Activated CD8-positive, alpha-beta memory T cell treated with anti-CD3 and anti-CD28 coated beads for 36 hours (primary cell): ENCODE results near the gene AFP. TPM values are rescaled to one million over a fixed set of nuclear protein-coding genes. Genes with fewer than 3 reads are reported as not detected.
"Not testable (repeated sequence)": the region's sequence is repeated elsewhere in the genome, so short reads cannot be mapped to it uniquely, and the experiment has no call there.

Experiments used
- CTCF ChIA-PET: fragments of 350-600 bp; sonication (Branson Sonifier 250); formaldehyde crosslinking; loops from one replicate; lab custom pipeline; 2021; ENCODE audit warnings: antibody characterized with exemption; lab: Charles Lee
- POLR2A ChIA-PET: fragments of 350-600 bp; sonication (Branson Sonifier 250); formaldehyde crosslinking; loops from one replicate; lab custom pipeline; 2021; ENCODE audit warnings: antibody characterized with exemption; lab: Charles Lee
- total RNA-seq, 2 experiments: library from RNA; stranded (reverse); gene quantifications; one replicate each; pipeline ENCODE4 v1.2.3, GENCODE V29; 2021

AFP gene
- total RNA-seq, result not detected

DNA sequence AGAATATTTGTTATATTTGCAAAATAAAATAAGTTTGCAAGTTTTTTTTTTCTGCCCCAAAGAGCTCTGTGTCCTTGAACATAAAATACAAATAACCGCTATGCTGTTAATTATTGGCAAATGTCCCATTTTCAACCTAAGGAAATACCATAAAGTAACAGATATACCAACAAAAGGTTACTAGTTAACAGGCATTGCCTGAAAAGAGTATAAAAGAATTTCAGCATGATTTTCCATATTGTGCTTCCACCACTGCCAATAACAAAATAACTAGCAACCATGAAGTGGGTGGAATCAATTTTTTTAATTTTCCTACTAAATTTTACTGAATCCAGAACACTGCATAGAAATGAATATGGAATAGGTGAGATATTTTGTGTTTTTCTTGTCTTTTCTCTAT, at the start of gene AFP:
AFP (plus strand) TSS at position 238 of the 400 bp plus-strand sequence; CDS start at position 280, 42 bp downstream.
- CTCF ChIA-PET, result no interaction called here
- POLR2A ChIA-PET, result no interaction called here

DNA sequence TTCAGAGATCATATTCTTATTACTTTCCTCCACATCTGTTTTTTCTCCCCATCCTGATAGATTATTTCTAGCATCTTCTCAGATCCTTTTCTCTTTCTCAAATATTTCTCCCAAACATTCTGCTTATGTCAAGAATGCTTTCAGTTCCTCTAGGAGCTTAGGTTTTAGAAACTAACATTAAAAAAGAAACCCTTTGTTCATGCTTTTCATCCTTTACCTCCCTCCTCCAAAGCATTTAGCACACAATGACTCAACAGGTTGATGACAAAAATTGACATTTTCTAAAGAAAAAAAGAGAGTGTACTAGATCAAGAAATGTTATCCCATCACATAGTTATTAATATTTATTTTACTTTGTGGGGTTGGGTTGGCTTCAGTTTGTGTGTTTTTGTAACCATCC, 48.5 kb upstream of the AFP start:
- ChIA-PET POLR2A (no interaction called here), CTCF (no interaction called here)

DNA sequence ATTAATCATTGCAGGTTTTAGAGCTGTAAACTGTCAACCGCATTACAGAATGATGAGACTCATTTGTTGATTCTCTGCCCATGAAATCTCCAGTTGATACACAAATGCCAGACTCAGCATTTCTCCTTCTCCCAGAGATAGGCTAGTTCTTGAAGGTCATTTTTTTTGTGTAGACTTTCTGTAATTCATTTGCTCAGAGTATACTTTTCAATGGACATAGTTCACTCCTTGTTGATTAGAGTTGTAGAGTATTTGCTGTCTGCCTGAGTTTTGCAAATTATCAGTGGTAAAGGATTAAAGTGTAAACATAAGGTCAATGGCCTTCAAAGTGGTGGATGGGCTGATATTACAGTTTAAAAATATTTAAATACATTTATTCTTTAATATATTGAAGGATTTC, 47.1 kb upstream of the AFP start:
- CTCF ChIA-PET, result no interaction called here

DNA sequence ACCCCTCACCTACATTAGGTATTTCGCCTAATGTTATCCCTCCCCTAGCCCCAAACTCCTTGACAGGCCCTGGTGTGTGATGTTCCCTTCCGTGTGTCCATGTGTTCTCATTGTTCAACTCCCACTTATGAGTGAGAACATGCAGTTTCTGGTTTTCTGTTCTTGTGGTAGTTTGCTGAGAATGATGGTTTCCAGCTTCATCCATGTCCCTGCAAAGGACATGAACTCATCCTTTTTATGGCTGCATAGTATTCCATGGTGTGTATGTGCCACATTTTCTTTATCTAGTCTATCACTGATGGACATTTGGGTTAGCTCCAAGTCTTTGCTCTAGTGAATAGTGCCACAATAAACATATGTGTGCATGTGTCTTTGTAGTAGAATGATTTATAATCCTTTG, 46.4 kb upstream of the AFP start:
- CTCF ChIA-PET, result not testable (repeated sequence)
- POLR2A ChIA-PET, result interaction anchor here (0.5 kb wide), 1 partner anchor 12 kb away, joined by 6 read pairs; no protein-coding TSS in a partner anchor

More for the DNA sequence above, 47.1 kb upstream of the AFP start:
- POLR2A ChIA-PET, result no interaction called here

DNA sequence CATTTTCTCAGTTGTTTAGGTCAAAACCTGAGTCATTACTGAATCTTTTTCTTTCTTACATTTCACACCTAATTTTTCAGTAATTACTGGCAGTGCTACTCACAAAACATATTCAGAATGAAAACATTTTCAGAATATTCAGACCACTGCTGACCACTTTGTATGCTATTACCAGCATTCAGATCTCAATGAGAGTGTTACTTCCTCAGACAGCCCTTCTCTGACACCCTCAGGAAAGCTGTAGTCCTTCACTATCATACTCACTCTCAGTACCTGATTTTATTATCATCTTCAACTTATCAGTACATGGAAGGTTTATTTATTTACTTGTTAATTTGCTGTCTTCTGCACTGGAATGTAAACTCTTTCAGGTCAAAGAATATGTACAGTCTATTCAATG, 44.2 kb upstream of the AFP start:
- POLR2A ChIA-PET, result no interaction called here
- CTCF ChIA-PET, result no interaction called here

DNA sequence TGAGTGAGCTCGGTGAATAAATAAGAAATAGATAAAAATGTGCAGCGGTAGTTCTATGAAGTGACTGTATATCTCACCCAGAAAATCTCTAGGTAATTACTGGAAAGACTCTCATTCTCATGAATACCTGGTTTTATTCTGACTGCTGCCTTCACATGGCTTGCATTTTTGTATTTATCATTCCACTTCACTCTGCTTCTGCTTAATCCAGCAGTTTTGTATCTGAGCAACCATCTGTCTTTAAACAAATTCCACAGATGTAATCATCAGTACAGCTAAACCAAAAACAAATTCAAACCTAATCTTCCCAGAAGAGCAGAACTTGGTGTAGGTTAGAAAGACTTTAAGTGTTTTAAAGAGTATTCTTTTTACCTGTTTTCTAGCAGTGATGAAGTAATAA, 43.1 kb upstream of the AFP start:
- POLR2A ChIA-PET, result no interaction called here
- CTCF ChIA-PET, result no interaction called here

DNA sequence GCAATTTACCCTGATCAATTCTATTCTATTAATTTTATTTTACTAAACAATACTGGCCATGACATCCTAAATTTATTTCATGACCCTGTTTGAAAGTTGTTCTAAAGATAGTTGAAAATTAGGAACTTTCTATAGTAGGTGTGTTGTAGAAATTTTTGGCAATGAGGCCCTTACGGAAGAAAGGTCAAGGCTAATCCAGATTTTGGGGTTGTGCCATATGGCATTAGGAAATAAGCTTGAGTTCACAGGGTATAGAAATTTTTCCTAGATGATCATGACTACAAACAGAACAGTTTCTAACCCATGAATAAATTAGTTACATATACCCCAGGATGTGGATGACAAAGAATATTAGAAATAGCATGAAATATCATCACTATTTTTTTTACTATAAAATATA, 39.7 kb upstream of the AFP start:
- ChIA-PET CTCF (no interaction called here), POLR2A (no interaction called here)

DNA sequence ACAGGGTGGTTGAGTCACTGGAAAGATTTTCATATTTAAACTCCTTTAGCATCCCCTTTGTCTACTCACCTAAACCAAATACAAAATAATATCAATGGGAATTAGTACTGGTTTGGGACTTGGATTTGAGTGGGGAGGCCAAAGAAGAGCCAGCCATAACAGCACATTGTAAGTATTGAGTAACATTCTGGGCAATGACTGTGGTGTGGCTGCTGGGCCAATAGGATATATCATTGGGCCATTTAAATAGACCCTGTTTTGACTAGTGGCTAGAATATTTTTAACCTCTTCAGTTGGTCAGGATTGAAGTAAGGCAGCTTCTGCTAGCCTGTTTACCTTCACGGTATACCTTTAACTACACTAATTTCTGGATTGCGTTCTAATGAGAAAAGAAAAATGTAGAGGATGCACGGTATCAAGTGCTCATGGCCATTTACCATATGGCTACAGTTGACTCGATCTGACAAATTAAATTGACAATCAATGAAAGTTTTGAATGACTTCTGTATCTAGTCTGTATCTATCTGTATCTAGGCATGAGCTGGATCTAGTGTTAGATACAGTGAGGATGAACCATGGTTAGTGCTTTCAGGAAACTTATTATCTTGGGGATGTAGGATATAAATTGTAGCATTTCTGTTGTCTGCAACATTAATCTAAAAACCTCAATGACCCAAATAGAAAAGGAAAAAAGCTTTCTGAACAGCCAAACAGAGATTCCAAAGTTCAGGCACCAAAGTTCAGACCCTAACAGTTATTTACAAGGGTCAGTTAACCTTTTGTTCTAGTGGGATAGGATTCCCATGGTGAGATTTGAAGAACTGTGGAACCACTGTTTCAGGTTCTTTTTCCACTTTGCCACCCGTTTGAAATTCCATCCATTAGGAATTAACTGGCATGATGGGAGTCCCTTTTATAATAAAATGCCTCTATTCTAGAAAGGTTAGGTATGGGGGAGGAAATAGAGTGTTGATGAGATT, 38.7 kb upstream of the AFP start:
- CTCF ChIA-PET, result no interaction called here

DNA sequence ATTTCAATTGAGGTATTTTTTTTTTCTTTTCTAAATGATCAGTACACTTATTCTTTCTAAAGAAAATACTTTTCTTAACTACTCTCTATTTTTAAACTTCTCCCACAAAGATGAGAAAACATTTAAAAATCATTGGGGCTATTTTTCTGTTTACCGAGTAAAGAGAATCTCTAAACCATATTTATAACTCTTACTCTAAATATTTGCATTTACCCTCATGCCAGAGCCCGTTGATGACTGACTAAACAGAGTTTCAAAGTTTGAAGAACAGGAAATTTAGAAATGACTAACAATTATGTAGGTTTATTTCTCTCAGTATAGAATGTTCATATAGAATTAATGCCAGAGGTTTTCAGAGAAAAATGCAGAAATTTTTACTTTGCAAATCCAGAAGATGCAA, 34.6 kb upstream of the AFP start:
- ChIA-PET POLR2A (interaction anchor here (0.7 kb wide), 1 partner anchor 12 kb away, joined by 6 read pairs; no protein-coding TSS in a partner anchor), CTCF (no interaction called here)

More for the DNA sequence above, 38.7 kb upstream of the AFP start:
- POLR2A ChIA-PET, result no interaction called here

DNA sequence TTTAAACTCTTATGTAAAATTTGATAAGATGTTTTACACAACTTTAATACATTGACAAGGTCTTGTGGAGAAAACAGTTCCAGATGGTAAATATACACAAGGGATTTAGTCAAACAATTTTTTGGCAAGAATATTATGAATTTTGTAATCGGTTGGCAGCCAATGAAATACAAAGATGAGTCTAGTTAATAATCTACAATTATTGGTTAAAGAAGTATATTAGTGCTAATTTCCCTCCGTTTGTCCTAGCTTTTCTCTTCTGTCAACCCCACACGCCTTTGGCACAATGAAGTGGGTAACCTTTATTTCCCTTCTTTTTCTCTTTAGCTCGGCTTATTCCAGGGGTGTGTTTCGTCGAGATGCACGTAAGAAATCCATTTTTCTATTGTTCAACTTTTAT, 32.0 kb upstream of the AFP start, which contains the start of gene ALB:
ALB (plus strand) TSS at position 246 of the 400 bp plus-strand sequence; CDS start at position 287, 41 bp downstream.
- CTCF ChIA-PET, result no interaction called here
- POLR2A ChIA-PET, result no interaction called here

DNA sequence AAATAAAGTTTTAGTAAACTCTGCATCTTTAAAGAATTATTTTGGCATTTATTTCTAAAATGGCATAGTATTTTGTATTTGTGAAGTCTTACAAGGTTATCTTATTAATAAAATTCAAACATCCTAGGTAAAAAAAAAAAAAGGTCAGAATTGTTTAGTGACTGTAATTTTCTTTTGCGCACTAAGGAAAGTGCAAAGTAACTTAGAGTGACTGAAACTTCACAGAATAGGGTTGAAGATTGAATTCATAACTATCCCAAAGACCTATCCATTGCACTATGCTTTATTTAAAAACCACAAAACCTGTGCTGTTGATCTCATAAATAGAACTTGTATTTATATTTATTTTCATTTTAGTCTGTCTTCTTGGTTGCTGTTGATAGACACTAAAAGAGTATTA, 31.6 kb upstream of the AFP start:
- ChIA-PET POLR2A (no interaction called here), CTCF (no interaction called here)

DNA sequence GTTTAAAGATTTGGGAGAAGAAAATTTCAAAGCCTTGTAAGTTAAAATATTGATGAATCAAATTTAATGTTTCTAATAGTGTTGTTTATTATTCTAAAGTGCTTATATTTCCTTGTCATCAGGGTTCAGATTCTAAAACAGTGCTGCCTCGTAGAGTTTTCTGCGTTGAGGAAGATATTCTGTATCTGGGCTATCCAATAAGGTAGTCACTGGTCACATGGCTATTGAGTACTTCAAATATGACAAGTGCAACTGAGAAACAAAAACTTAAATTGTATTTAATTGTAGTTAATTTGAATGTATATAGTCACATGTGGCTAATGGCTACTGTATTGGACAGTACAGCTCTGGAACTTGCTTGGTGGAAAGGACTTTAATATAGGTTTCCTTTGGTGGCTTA, 30.9 kb upstream of the AFP start:
- CTCF ChIA-PET, result no interaction called here

DNA sequence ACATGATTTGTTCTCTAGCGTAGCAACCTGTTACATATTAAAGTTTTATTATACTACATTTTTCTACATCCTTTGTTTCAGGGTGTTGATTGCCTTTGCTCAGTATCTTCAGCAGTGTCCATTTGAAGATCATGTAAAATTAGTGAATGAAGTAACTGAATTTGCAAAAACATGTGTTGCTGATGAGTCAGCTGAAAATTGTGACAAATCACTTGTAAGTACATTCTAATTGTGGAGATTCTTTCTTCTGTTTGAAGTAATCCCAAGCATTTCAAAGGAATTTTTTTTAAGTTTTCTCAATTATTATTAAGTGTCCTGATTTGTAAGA, 29.5 kb upstream of the AFP start:
- POLR2A ChIA-PET, result no interaction called here

More for the DNA sequence above, 30.9 kb upstream of the AFP start:
- POLR2A ChIA-PET, result no interaction called here

DNA sequence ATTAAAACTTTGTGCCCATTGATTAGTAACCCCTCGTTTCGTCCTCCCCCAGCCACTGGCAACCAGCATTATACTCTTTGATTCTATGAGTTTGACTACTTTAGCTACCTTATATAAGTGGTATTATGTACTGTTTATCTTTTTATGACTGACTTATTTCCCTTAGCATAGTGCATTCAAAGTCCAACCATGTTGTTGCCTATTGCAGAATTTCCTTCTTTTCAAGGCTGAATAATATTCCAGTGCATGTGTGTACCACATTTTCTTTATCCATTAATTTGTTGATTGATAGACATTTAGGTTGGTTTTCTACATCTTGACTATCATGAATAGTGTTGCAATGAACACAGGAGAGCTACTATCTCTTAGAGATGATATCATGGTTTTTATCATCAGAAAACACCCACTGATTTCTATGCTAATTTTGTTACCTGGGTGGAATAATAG, 28.8 kb upstream of the AFP start:
- CTCF ChIA-PET, result no interaction called here
- POLR2A ChIA-PET, result no interaction called here

More for the DNA sequence above, 29.5 kb upstream of the AFP start:
- CTCF ChIA-PET, result no interaction called here

DNA sequence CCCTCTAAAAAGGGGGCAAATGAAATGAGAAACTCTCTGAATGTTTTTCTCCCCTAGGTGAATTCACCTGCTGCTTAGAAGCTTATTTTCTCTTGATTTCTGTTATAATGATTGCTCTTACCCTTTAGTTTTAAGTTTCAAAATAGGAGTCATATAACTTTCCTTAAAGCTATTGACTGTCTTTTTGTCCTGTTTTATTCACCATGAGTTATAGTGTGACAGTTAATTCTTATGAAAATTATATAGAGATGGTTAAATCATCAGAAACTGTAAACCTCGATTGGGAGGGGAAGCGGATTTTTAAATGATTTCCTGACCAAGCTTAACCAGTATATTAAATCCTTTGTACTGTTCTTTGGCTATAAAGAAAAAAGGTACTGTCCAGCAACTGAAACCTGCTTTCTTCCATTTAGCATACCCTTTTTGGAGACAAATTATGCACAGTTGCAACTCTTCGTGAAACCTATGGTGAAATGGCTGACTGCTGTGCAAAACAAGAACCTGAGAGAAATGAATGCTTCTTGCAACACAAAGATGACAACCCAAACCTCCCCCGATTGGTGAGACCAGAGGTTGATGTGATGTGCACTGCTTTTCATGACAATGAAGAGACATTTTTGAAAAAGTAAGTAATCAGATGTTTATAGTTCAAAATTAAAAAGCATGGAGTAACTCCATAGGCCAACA, 27.7 kb upstream of the AFP start:
- POLR2A ChIA-PET, result no interaction called here
- CTCF ChIA-PET, result no interaction called here

DNA sequence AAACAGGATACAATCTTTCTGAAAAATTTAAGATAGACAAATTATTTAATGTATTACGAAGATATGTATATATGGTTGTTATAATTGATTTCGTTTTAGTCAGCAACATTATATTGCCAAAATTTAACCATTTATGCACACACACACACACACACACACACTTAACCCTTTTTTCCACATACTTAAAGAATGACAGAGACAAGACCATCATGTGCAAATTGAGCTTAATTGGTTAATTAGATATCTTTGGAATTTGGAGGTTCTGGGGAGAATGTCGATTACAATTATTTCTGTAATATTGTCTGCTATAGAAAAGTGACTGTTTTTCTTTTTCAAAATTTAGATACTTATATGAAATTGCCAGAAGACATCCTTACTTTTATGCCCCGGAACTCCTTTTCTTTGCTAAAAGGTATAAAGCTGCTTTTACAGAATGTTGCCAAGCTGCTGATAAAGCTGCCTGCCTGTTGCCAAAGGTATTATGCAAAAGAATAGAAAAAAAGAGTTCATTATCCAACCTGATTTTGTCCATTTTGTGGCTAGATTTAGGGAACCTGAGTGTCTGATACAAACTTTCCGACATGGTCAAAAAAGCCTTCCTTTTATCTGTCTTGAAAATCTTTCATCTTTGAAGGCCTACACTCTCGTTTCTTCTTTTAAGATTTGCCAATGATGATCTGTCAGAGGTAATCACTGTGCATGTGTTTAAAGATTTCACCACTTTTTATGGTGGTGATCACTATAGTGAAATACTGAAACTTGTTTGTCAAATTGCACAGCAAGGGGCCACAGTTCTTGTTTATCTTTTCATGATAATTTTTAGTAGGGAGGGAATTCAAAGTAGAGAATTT, 26.8 kb upstream of the AFP start:
- ChIA-PET POLR2A (no interaction called here), CTCF (no interaction called here)

DNA sequence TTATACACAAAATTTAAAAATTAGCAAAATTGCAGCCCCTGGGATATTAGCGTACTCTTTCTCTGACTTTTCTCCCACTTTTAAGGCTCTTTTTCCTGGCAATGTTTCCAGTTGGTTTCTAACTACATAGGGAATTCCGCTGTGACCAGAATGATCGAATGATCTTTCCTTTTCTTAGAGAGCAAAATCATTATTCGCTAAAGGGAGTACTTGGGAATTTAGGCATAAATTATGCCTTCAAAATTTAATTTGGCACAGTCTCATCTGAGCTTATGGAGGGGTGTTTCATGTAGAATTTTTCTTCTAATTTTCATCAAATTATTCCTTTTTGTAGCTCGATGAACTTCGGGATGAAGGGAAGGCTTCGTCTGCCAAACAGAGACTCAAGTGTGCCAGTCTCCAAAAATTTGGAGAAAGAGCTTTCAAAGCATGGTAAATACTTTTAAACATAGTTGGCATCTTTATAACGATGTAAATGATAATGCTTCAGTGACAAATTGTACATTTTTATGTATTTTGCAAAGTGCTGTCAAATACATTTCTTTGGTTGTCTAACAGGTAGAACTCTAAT, 26.0 kb upstream of the AFP start:
- POLR2A ChIA-PET, result no interaction called here
- CTCF ChIA-PET, result no interaction called here

DNA sequence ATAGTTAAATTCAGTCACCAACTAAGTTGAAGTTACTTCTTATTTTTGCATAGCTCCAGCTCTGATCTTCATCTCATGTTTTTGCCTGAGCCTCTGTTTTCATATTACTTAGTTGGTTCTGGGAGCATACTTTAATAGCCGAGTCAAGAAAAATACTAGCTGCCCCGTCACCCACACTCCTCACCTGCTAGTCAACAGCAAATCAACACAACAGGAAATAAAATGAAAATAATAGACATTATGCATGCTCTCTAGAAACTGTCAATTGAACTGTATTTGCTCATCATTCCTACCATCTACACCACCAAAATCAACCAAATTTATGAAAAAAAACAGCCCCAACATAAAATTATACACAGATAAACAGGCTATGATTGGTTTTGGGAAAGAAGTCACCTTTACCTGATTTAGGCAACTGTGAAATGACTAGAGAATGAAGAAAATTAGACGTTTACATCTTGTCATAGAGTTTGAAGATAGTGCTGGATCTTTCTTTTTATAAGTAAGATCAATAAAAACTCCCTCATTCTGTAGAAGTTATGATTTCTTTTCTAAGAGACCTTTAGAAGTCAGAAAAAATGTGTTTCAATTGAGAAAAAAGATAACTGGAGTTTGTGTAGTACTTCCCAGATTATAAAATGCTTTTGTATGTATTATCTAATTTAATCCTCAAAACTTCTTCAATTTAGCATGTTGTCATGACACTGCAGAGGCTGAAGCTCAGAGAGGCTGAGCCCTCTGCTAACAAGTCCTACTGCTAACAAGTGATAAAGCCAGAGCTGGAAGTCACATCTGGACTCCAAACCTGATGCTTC, 24.9 kb upstream of the AFP start:
- POLR2A ChIA-PET, result no interaction called here

More for the DNA sequence above, 24.9 kb upstream of the AFP start:
- CTCF ChIA-PET, result no interaction called here
